Measurements from ENCODE around the gene CISTR. TPM values are rescaled to one million over a fixed set of nuclear protein-coding genes. Genes with fewer than 3 reads are reported as not detected.

Gene CISTR
- total RNA-seq, 1 experiment from 2014 or later = not detected

DNA sequence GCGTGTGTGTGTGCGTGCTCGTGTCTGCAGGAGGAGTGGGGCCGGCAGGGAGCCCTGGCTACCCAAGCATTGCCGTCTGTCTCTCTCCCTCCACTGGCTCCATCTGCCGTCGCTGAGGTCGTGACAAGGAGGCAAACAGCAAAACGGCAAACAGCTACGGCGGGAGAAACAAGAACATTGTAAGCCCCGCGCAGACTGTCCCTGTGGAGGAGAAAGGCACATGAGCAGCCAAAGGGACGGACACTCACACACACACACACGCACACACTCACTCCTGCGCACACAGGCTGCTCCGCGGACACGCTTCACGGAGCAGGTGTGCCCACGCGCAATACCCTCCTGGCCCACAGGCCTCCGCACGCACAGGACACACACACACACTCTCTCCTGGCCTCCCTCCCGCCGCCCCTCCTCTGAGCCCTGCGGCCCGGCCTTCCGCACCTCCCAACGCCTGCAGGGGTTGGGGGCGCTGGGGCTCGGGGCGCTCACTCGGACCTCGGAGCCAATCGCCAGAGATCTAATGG is 905 bp downstream of the CISTR start:
- Histone ChIP-seq H3K27ac (ENCODE audit: low read depth, low read length, poor library complexity, severe bottlenecking) (no peak overlapping the region), H3K36me3 (ENCODE audit: insufficient read depth, low read length, poor library complexity, severe bottlenecking) (no peaks in the 10 kb centered on the region), H3K9me3 (ENCODE audit: low read depth, low read length, poor library complexity, severe bottlenecking) (no peaks in the 10 kb centered on the region), H3K4me1 (ENCODE audit: insufficient read depth, low read length, poor library complexity, severe bottlenecking) (peaks cover 46% of the 10 kb centered on the region), H3K27me3 (replicated peaks; ENCODE audit: insufficient read depth, low read depth, low read length, poor library complexity) (no peaks in the 10 kb centered on the region), H3K4me3 (ENCODE audit: low read depth, low read length, poor library complexity, severe bottlenecking) (peak overlapping the region; percentile 51)
- ChIA-PET CTCF (no interaction called here), POLR2A (ENCODE audit: low non-redundant PET) (no interaction called here)
- TF ChIP-seq, protein P1, sequence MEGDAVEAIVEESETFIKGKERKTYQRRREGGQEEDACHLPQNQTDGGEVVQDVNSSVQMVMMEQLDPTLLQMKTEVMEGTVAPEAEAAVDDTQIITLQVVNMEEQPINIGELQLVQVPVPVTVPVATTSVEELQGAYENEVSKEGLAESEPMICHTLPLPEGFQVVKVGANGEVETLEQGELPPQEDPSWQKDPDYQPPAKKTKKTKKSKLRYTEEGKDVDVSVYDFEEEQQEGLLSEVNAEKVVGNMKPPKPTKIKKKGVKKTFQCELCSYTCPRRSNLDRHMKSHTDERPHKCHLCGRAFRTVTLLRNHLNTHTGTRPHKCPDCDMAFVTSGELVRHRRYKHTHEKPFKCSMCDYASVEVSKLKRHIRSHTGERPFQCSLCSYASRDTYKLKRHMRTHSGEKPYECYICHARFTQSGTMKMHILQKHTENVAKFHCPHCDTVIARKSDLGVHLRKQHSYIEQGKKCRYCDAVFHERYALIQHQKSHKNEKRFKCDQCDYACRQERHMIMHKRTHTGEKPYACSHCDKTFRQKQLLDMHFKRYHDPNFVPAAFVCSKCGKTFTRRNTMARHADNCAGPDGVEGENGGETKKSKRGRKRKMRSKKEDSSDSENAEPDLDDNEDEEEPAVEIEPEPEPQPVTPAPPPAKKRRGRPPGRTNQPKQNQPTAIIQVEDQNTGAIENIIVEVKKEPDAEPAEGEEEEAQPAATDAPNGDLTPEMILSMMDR (conservative IDR thresholded peaks at IDR 0.05; ENCODE audit: low read depth, low read length) = no peak
- no peak for TF ChIP-seq EZH2 (IDR thresholded peaks at IDR 0.05; ENCODE audit: borderline replicate concordance, low read depth, low read length, poor library complexity, severe bottlenecking)
- intact Hi-C loops (cut with micrococcal nuclease; ENCODE audit: unreplicated experiment) = no loop called here
- DNase-seq (ENCODE audit: low spot score) = peak; percentile 41
- no TSS peak for BruUV-seq (replicated peaks)

DNA sequence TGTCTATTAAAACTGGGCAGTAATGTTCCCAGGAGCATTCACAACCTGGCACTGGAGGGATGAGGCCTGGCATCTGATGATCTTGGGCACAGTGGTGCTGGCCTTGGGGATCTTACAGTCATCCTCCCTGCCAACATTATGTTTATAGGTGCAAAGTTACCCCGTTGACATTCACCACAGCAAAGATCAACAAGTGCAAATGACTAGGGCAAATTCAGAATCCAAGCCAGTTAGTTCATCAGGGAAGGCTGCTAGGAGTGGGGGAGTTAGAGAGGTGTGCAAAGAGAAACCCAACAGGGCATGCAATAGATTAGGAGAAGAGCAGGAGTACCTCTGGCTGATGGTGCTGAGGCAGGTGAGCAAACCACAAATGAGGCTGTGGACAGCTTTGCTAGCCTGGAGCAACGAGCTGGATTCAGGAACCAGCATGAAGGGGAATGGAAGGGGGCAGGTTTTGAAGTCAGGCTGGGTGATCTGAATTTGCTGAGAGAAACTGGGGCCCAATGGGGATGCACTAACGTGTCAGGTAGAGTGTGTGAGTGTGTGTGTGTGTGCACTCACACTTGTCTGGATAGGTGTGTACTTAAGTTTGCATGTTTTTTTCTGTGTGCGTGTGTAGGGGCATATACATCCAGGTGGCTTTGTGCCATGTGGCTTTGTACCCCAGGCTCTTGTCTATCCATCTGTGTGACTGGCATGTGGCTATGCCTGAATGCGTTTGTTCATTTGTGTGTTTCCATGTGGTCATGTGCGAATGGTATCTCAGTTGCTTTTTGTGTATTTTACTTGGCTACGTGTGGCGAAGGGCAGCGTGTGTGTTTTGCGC is 1.6 kb downstream of the CISTR start:
- intact Hi-C loops (cut with micrococcal nuclease; ENCODE audit: unreplicated experiment) = no loop called here
- Histone ChIP-seq H3K27me3 (replicated peaks; ENCODE audit: insufficient read depth, low read depth, low read length, poor library complexity) (no peaks in the 10 kb centered on the region), H3K9me3 (ENCODE audit: low read depth, low read length, poor library complexity, severe bottlenecking) (no peaks in the 10 kb centered on the region), H3K27ac (ENCODE audit: low read depth, low read length, poor library complexity, severe bottlenecking) (no peak overlapping the region), H3K4me1 (ENCODE audit: insufficient read depth, low read length, poor library complexity, severe bottlenecking) (peaks cover 39% of the 10 kb centered on the region), H3K4me3 (ENCODE audit: low read depth, low read length, poor library complexity, severe bottlenecking) (no peak overlapping the region), H3K36me3 (ENCODE audit: insufficient read depth, low read length, poor library complexity, severe bottlenecking) (no peaks in the 10 kb centered on the region)
- no peak for DNase-seq (ENCODE audit: low spot score)
- CTCF ChIA-PET = no interaction called here
- POLR2A ChIA-PET (ENCODE audit: low non-redundant PET) = no interaction called here
- no TSS peak for BruUV-seq (replicated peaks)
- no peak for TF ChIP-seq EZH2 (IDR thresholded peaks at IDR 0.05; ENCODE audit: borderline replicate concordance, low read depth, low read length, poor library complexity, severe bottlenecking)
- TF ChIP-seq, protein P1 (conservative IDR thresholded peaks at IDR 0.05; ENCODE audit: low read depth, low read length) = no peak

DNA sequence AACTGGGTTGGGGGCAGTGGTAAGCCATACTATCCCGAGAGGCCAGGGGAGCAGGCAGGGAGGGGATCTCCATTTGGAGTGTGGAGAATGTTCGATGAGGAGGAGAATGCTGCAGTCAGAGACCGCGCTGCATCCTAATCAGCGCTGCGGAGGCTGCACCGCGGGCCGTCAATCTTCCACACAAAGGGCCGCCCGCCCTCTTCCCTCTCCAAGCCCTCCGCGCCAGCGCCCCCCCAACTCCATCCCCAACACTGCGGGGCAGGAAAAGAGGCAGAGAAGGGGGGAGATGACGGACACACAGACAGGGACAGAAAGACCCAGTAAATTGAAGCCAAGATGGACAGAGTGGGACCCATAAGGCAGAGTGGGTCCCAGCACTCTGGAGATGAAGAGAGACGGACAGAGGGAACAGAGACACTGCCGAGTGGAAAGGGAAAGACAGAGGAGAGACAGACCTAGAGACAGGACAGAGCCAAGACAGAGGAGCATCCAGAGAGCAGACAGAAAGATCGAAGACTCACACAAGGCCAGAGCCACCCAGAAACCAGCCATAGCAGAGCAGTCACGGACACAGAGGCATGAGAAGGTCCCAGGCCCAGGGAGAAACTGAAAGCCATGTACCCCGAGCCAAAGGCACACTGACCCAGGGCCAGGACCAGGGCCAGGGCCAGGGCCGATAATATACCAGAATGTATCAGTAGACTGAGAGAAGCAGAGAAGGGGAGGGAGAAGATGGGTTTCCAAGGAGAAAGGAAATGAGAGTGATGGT is 3.5 kb downstream of the CISTR start:
- no peak overlapping the region for H3K27ac ChIP-seq (ENCODE audit: low read depth, low read length, poor library complexity, severe bottlenecking)
- H3K4me3 ChIP-seq (ENCODE audit: low read depth, low read length, poor library complexity, severe bottlenecking) = no peak overlapping the region
- DNase-seq (ENCODE audit: low spot score) = no peak
- peaks cover 27% of the 10 kb centered on the region for H3K4me1 ChIP-seq (ENCODE audit: insufficient read depth, low read length, poor library complexity, severe bottlenecking)
- BruUV-seq (replicated peaks) = no TSS peak
- no peaks in the 10 kb centered on the region for H3K36me3 ChIP-seq (ENCODE audit: insufficient read depth, low read length, poor library complexity, severe bottlenecking)
- POLR2A ChIA-PET (ENCODE audit: low non-redundant PET) = no interaction called here
- intact Hi-C loops (cut with micrococcal nuclease; ENCODE audit: unreplicated experiment) = no loop called here
- no peak for TF ChIP-seq EZH2 (IDR thresholded peaks at IDR 0.05; ENCODE audit: borderline replicate concordance, low read depth, low read length, poor library complexity, severe bottlenecking)
- H3K9me3 ChIP-seq (ENCODE audit: low read depth, low read length, poor library complexity, severe bottlenecking) = no peaks in the 10 kb centered on the region
- CTCF ChIA-PET = interaction anchor here (0.5 kb wide), 1 partner anchor 17 kb away, joined by 3 read pairs; no protein-coding TSS in a partner anchor
- no peaks in the 10 kb centered on the region for H3K27me3 ChIP-seq (replicated peaks; ENCODE audit: insufficient read depth, low read depth, low read length, poor library complexity)

All from A673 (cell line).